ENCODE results near the gene HOXC9.

The HOXC9 gene

DNA sequence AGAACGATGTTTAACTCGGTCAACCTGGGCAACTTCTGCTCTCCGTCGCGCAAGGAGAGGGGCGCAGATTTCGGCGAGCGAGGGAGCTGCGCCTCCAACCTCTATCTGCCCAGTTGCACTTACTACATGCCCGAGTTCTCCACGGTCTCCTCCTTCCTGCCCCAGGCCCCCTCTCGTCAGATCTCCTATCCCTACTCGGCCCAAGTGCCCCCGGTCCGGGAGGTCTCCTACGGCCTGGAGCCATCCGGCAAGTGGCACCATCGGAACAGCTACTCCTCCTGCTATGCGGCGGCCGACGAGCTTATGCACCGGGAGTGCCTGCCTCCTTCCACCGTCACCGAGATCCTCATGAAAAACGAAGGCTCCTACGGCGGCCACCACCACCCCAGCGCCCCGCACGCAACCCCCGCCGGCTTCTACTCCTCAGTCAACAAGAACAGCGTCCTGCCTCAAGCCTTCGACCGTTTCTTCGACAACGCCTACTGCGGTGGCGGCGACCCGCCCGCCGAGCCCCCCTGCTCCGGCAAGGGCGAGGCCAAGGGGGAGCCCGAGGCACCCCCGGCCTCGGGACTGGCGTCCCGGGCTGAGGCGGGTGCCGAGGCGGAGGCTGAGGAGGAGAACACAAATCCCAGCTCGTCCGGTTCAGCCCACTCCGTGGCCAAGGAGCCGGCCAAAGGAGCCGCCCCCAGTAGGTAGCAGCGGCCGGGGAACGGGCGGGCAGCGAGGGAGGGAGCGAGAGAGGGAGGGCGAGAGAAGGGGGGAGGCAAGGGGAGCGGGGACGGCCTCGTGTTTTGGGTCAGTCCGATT is 26.5 kb upstream of the HOXC9 start:
- H2BK15ac ChIP-seq (replicated peaks; ENCODE audit: low read depth), result no peak overlapping the region
- DNase-seq, result no peak

DNA sequence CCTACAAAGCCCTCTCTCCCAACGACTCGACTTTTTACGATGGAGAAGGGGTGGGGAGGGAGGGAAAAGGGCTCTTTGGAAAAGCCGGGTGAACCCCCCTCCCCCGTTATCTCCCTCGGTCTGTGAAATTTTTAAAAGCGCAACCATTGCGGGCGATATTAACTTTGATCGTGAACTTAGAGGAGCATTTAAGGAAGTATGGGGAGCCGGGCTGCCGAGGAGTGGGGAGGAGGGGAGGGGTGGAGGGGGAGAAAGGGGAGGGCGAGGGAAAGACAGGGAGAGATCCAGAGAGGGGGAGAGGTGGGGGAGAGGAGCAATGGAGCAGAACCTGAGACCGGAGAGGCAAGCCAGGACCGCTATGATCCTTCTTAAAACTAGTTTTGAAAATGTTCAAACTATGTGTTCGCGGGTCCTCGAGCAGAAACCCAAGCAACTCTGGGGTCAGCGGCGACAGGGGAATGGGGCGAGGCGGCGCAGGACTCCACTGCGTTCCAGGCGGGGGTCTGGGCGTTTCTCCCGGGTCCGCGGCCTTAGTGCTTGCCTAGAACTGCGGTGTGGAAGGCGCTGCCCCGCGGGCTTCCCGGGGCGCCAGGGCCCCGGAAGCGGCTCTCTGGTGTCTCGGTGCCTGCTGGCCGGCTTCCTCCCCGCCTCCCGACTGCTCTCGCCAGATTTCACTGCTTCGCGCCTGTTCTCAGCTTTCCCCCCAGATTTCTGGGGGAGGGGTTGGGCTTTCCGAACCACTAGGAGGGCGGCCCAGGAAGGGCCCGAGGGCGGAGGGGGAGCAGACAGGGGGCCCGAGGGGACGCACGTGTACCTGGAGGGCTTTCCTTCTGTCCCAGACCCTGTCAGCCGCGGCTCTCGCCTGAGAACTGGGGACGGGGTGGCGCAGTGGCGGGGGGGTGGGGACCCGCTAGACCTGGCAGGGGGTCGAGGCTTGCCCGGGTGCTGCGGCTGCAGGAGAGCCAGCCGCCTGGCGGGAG is 25.6 kb upstream of the HOXC9 start, which contains the start of gene HOTAIR:
HOTAIR (minus strand) TSS at position 871 of the 980 bp plus-strand sequence.
- H3K4me2 ChIP-seq (ENCODE audit: low read length), result peak within 1 kb of the TSS; percentile 18
- no peak within 1 kb of the TSS for H2AK5ac ChIP-seq (ENCODE audit: low read length)
- no peak within 1 kb of the TSS for H2BK5ac ChIP-seq (ENCODE audit: low read length)
- WGBS (ENCODE audit: extremely low coverage, insufficient coverage, low lambda C conversion rate), result no CpG with 5 or more reads among the region's 63 CpGs
- no peaks in the 10 kb centered on the region for H3K79me2 ChIP-seq (ENCODE audit: control insufficient read depth, insufficient read depth, low read length)
- H4K8ac ChIP-seq (ENCODE audit: low read depth, low read length), result no peak within 1 kb of the TSS
- H2BK120ac ChIP-seq (ENCODE audit: low read depth, low read length), result no peak within 1 kb of the TSS
- no peak for DNase-seq
- H3K4me3 ChIP-seq (ENCODE audit: low read length), result no peak within 1 kb of the TSS
- no peak within 1 kb of the TSS for H4K5ac ChIP-seq (ENCODE audit: low read length)
- H3K56ac ChIP-seq (ENCODE audit: low read length), result no peak within 1 kb of the TSS
- H3K9ac ChIP-seq (ENCODE audit: low read length), result no peak within 1 kb of the TSS
- H3K18ac ChIP-seq (ENCODE audit: low read length), result no peak within 1 kb of the TSS
- H3K27me3 ChIP-seq (ENCODE audit: insufficient read depth, low read length, poor library complexity), result peaks cover 93% of the 10 kb centered on the region
- H3K4ac ChIP-seq (ENCODE audit: low read depth, low read length), result no peak within 1 kb of the TSS
- no peak within 1 kb of the TSS for H3K27ac ChIP-seq (ENCODE audit: low read depth, low read length)
- no peaks in the 10 kb centered on the region for H3K36me3 ChIP-seq (ENCODE audit: control insufficient read depth, insufficient read depth, low read length)
- H3K23ac ChIP-seq (ENCODE audit: low read length), result no peak within 1 kb of the TSS
- no peak within 1 kb of the TSS for H2BK15ac ChIP-seq (replicated peaks; ENCODE audit: low read depth)
- H3K79me1 ChIP-seq (ENCODE audit: low read length), result no peaks in the 10 kb centered on the region
- no peaks in the 10 kb centered on the region for H3K4me1 ChIP-seq (ENCODE audit: control insufficient read depth, low read depth, low read length)

More for the DNA sequence above, 26.5 kb upstream of the HOXC9 start:
- Histone ChIP-seq H2AK5ac (ENCODE audit: low read length) (no peak overlapping the region), H4K5ac (ENCODE audit: low read length) (no peak overlapping the region), H3K27me3 (ENCODE audit: insufficient read depth, low read length, poor library complexity) (peaks cover 93% of the 10 kb centered on the region), H4K8ac (ENCODE audit: low read depth, low read length) (no peak overlapping the region), H2BK5ac (ENCODE audit: low read length) (no peak overlapping the region), H3K4me1 (ENCODE audit: control insufficient read depth, low read depth, low read length) (no peaks in the 10 kb centered on the region), H3K18ac (ENCODE audit: low read length) (no peak overlapping the region), H3K9ac (ENCODE audit: low read length) (no peak overlapping the region), H2BK120ac (ENCODE audit: low read depth, low read length) (no peak overlapping the region), H3K36me3 (ENCODE audit: control insufficient read depth, insufficient read depth, low read length) (no peaks in the 10 kb centered on the region), H3K79me2 (ENCODE audit: control insufficient read depth, insufficient read depth, low read length) (no peaks in the 10 kb centered on the region), H3K4me2 (ENCODE audit: low read length) (peak overlapping the region; percentile 54), H3K4me3 (ENCODE audit: low read length) (no peak overlapping the region), H3K56ac (ENCODE audit: low read length) (no peak overlapping the region), H3K4ac (ENCODE audit: low read depth, low read length) (no peak overlapping the region), H3K27ac (ENCODE audit: low read depth, low read length) (no peak overlapping the region), H3K79me1 (ENCODE audit: low read length) (no peaks in the 10 kb centered on the region), H3K23ac (ENCODE audit: low read length) (no peak overlapping the region)
- WGBS (ENCODE audit: extremely low coverage, insufficient coverage, low lambda C conversion rate), result no CpG with 5 or more reads among the region's 71 CpGs

DNA sequence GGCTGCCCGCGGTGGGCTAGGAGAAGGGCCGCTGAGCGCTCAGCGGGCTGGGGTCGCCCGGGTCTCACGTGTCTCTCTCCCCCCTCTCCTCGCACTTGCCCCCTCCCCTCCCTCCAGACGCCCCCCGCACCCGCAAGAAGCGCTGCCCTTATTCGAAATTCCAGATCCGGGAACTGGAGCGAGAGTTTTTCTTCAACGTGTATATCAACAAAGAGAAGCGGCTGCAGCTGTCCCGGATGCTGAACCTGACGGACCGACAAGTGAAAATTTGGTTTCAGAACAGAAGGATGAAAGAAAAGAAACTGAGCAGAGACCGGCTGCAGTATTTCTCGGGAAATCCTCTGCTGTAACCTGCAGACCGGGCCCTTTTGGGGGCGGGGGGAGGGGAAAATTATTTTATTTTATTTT is 24.9 kb upstream of the HOXC9 start:
- no peak overlapping the region for H3K56ac ChIP-seq (ENCODE audit: low read length)
- no peak overlapping the region for H3K18ac ChIP-seq (ENCODE audit: low read length)
- peaks cover 93% of the 10 kb centered on the region for H3K27me3 ChIP-seq (ENCODE audit: insufficient read depth, low read length, poor library complexity)
- H3K9ac ChIP-seq (ENCODE audit: low read length), result no peak overlapping the region
- H4K8ac ChIP-seq (ENCODE audit: low read depth, low read length), result no peak overlapping the region
- H2AK5ac ChIP-seq (ENCODE audit: low read length), result no peak overlapping the region
- DNase-seq, result no peak
- WGBS (ENCODE audit: extremely low coverage, insufficient coverage, low lambda C conversion rate), result no CpG with 5 or more reads among the region's 25 CpGs
- H3K4me1 ChIP-seq (ENCODE audit: control insufficient read depth, low read depth, low read length), result no peaks in the 10 kb centered on the region
- no peaks in the 10 kb centered on the region for H3K79me2 ChIP-seq (ENCODE audit: control insufficient read depth, insufficient read depth, low read length)
- no peak overlapping the region for H4K5ac ChIP-seq (ENCODE audit: low read length)
- H3K27ac ChIP-seq (ENCODE audit: low read depth, low read length), result no peak overlapping the region
- H3K23ac ChIP-seq (ENCODE audit: low read length), result no peak overlapping the region
- H3K4me2 ChIP-seq (ENCODE audit: low read length), result no peak overlapping the region
- H3K4ac ChIP-seq (ENCODE audit: low read depth, low read length), result no peak overlapping the region
- H2BK5ac ChIP-seq (ENCODE audit: low read length), result no peak overlapping the region
- no peaks in the 10 kb centered on the region for H3K36me3 ChIP-seq (ENCODE audit: control insufficient read depth, insufficient read depth, low read length)
- H2BK120ac ChIP-seq (ENCODE audit: low read depth, low read length), result no peak overlapping the region
- no peaks in the 10 kb centered on the region for H3K79me1 ChIP-seq (ENCODE audit: low read length)
- no peak overlapping the region for H2BK15ac ChIP-seq (replicated peaks; ENCODE audit: low read depth)
- no peak overlapping the region for H3K4me3 ChIP-seq (ENCODE audit: low read length)

DNA sequence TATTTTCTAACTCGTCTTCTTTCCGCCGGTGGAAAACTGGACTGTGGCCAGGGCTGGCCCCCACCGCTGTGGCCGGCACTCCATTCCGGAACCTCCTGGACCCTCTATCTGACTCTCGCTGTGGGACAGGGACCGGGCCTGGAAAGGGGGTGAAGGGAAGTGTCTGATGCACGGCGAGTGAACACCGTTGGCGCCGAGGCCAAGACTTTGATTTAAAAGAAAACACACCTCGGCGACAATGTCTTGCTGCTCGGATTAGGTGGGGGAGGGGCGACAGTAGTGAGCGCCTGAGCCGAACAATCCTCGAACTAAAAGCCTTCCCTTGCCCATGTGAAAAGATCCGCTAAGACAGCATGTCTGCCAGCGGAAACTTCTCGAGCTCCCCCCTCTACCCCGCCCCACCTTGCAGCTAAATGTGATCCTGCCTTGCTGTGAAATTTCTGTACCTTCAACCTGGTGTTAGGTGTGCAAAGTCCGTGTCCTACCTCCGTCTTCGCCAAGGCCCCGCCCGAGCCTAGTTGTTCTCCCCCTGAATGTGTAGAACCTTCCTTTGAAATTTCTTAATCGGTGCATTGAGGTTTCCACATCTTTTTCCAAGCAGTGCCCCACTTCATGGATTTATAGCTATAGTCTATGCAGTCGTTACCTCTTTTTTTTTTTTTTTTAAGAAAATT is 24.3 kb upstream of the HOXC9 start:
- Histone ChIP-seq H3K18ac (ENCODE audit: low read length) (no peak overlapping the region), H3K36me3 (ENCODE audit: control insufficient read depth, insufficient read depth, low read length) (no peaks in the 10 kb centered on the region), H3K79me2 (ENCODE audit: control insufficient read depth, insufficient read depth, low read length) (no peaks in the 10 kb centered on the region), H3K4me2 (ENCODE audit: low read length) (no peak overlapping the region), H3K27ac (ENCODE audit: low read depth, low read length) (no peak overlapping the region), H3K9ac (ENCODE audit: low read length) (no peak overlapping the region), H3K27me3 (ENCODE audit: insufficient read depth, low read length, poor library complexity) (peaks cover 91% of the 10 kb centered on the region), H3K4me3 (ENCODE audit: low read length) (no peak overlapping the region), H3K56ac (ENCODE audit: low read length) (no peak overlapping the region), H3K23ac (ENCODE audit: low read length) (no peak overlapping the region), H2AK5ac (ENCODE audit: low read length) (no peak overlapping the region), H3K79me1 (ENCODE audit: low read length) (no peaks in the 10 kb centered on the region), H3K4ac (ENCODE audit: low read depth, low read length) (no peak overlapping the region), H2BK15ac (replicated peaks; ENCODE audit: low read depth) (no peak overlapping the region), H2BK5ac (ENCODE audit: low read length) (no peak overlapping the region), H4K8ac (ENCODE audit: low read depth, low read length) (no peak overlapping the region), H2BK120ac (ENCODE audit: low read depth, low read length) (no peak overlapping the region), H4K5ac (ENCODE audit: low read length) (no peak overlapping the region), H3K4me1 (ENCODE audit: control insufficient read depth, low read depth, low read length) (no peaks in the 10 kb centered on the region)
- no peak for DNase-seq
- no CpG with 5 or more reads among the region's 31 CpGs for WGBS (ENCODE audit: extremely low coverage, insufficient coverage, low lambda C conversion rate)

DNA sequence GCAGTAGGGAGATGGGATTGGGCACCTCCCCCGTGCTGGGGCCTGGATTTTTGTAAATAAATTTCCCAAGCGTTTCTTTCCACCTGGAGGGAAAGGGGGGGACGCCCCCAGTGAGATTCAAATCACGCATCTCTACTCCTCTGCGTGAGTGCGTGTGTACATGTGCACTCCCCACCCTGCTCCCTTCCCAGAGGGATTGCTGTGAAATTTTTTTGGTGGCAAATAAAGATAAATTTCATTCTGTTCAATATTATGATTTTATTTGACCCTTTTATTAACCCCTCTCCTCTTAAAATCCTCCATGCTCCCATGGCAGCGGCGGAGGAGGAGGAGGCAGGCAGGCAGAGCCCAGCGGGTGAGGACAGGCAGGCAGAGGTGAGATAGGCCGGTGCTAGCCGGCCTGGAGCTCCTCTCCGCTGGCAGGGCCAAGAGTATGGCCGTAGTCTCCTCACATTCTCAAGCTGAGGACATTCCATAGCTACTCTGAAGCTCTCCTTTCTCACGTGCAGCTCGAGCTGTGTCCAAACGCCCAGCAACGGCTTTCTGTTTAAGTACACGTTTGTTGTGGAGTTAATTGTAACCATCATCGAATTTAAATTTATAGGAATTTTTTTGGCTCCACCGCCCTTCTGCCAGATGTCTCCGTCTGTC is 23.7 kb upstream of the HOXC9 start:
- Histone ChIP-seq H2BK120ac (ENCODE audit: low read depth, low read length) (no peak overlapping the region), H3K79me2 (ENCODE audit: control insufficient read depth, insufficient read depth, low read length) (no peaks in the 10 kb centered on the region), H3K4me1 (ENCODE audit: control insufficient read depth, low read depth, low read length) (no peaks in the 10 kb centered on the region), H3K27me3 (ENCODE audit: insufficient read depth, low read length, poor library complexity) (peaks cover 91% of the 10 kb centered on the region), H3K18ac (ENCODE audit: low read length) (no peak overlapping the region), H3K4me2 (ENCODE audit: low read length) (no peak overlapping the region), H2BK15ac (replicated peaks; ENCODE audit: low read depth) (no peak overlapping the region), H3K4ac (ENCODE audit: low read depth, low read length) (no peak overlapping the region), H2BK5ac (ENCODE audit: low read length) (no peak overlapping the region), H3K36me3 (ENCODE audit: control insufficient read depth, insufficient read depth, low read length) (no peaks in the 10 kb centered on the region), H4K5ac (ENCODE audit: low read length) (no peak overlapping the region), H3K4me3 (ENCODE audit: low read length) (no peak overlapping the region), H3K56ac (ENCODE audit: low read length) (no peak overlapping the region), H3K23ac (ENCODE audit: low read length) (no peak overlapping the region), H2AK5ac (ENCODE audit: low read length) (no peak overlapping the region), H3K27ac (ENCODE audit: low read depth, low read length) (no peak overlapping the region), H3K79me1 (ENCODE audit: low read length) (no peaks in the 10 kb centered on the region), H3K9ac (ENCODE audit: low read length) (no peak overlapping the region), H4K8ac (ENCODE audit: low read depth, low read length) (no peak overlapping the region)
- peak; percentile 60 for DNase-seq
- no CpG with 5 or more reads among the region's 21 CpGs for WGBS (ENCODE audit: extremely low coverage, insufficient coverage, low lambda C conversion rate)

Measured in mesendoderm (in vitro differentiated cells).